Suprapubic skin (tissue), 3 donors: Measurements from ENCODE around the gene SBDS.
"Not testable (repeated sequence)": the region's sequence is repeated elsewhere in the genome, so short reads cannot be mapped to it uniquely, and the experiment has no call there.

Experiments used
- CTCF ChIP-seq, 2 donors: fragments of 200-600 bp in 1 of 2; fragments of 450-650 bp in 1 of 2; sonication (generic) in 1 of 2; IDR thresholded peaks; one replicate each; pipeline ENCODE4 v1.5.1; 2016 to 2019; ENCODE audit warnings: antibody characterized with exemption in 2 of 2, mild to moderate bottlenecking in 1 of 2, moderate library complexity in 1 of 2
- POLR2A ChIP-seq, 2 donors: fragments of 450-650 bp; IDR thresholded peaks; one replicate each; pipeline ENCODE4 v1.6.1; 2017; ENCODE audit warnings: antibody characterized with exemption in 2 of 2, mild to moderate bottlenecking in 2 of 2, moderate library complexity in 2 of 2

- TF ChIP-seq CTCF, POLR2A (IDR thresholded peaks at IDR 0.05): not testable (repeated sequence)
Measured at GRCh38 chr7:67025459-67025858, 30.1 kb upstream of the SBDS start.
